Neuronal stem cell (in vitro differentiated cells): ENCODE data around the gene PDGFC.

Experiments
- DNase-seq: peaks from one replicate; pipeline ENCODE4 v3.0.0-alpha.2; 2013; ENCODE audit warnings: low spot score
- H2AFZ ChIP-seq: one replicate; pipeline ENCODE4 v1.6.1; 2013; ENCODE audit warnings: mild to moderate bottlenecking, low read length, inconsistent platforms
- H2AK5ac ChIP-seq: 2 replicates; pipeline ENCODE4 v1.6.1; 2013; ENCODE audit warnings: low read depth, mild to moderate bottlenecking, inconsistent platforms, low read length, moderate library complexity, mixed read lengths
- H2BK120ac ChIP-seq: 2 replicates; pipeline ENCODE4 v1.6.1; 2013; ENCODE audit warnings: low read depth, mild to moderate bottlenecking, inconsistent platforms, low read length, moderate library complexity, mixed read lengths
- H2BK12ac ChIP-seq: one replicate; pipeline ENCODE4 v1.6.1; 2013; ENCODE audit warnings: low read length, inconsistent platforms
- H2BK15ac ChIP-seq: 2 replicates; pipeline ENCODE4 v1.6.1; 2013; ENCODE audit warnings: mild to moderate bottlenecking, low read length, inconsistent platforms, mixed read lengths
- H2BK5ac ChIP-seq: one replicate; pipeline ENCODE4 v1.6.1; 2013; ENCODE audit warnings: inconsistent platforms, mild to moderate bottlenecking, low read length, moderate library complexity
- H3K14ac ChIP-seq: one replicate; pipeline ENCODE4 v1.6.1; 2013; ENCODE audit warnings: low read length, inconsistent platforms
- H3K18ac ChIP-seq: 2 replicates; pipeline ENCODE4 v1.6.1; 2013; ENCODE audit warnings: low read length, inconsistent platforms
- H3K23ac ChIP-seq: 2 replicates; pipeline ENCODE4 v1.6.1; 2013; ENCODE audit warnings: low read depth, mild to moderate bottlenecking, mixed read lengths, low read length, inconsistent platforms; ENCODE audit not compliant: poor library complexity
- H3K27ac ChIP-seq: replicated peaks from 3 replicates; pipeline ENCODE4 v1.5.1; 2013; ENCODE audit warnings: low read length, inconsistent platforms
- H3K27me3 ChIP-seq, 3 experiments: 2 replicates each; pipeline ENCODE4 v1.6.1; 2013; ENCODE audit warnings: low read length in 3 of 3, mild to moderate bottlenecking in 2 of 3, inconsistent platforms in 1 of 3, low read depth in 1 of 3, mixed read lengths in 1 of 3, moderate library complexity in 1 of 3; ENCODE audit not compliant: control insufficient read depth in 3 of 3, insufficient read depth in 3 of 3
- H3K36me3 ChIP-seq, 2 donors: replicated peaks in 1 of 2; 2 replicates each; pipeline ENCODE4 v1.6.1; 2013; ENCODE audit warnings: low read length in 2 of 2; ENCODE audit not compliant: control insufficient read depth in 2 of 2, insufficient read depth in 2 of 2
- H3K4ac ChIP-seq: 2 replicates; pipeline ENCODE4 v1.6.1; 2013; ENCODE audit warnings: inconsistent platforms, mild to moderate bottlenecking, low read length, moderate library complexity
- H3K4me1 ChIP-seq, 2 donors: 1 replicate in 1 of 2; 2 replicates in 1 of 2; pipeline ENCODE4 v1.6.1; 2013; ENCODE audit warnings: low read length in 2 of 2, low read depth in 1 of 2; ENCODE audit not compliant: control insufficient read depth in 2 of 2, insufficient read depth in 1 of 2
- H3K4me2 ChIP-seq: one replicate; pipeline ENCODE4 v1.6.1; 2013; ENCODE audit warnings: mild to moderate bottlenecking, low read length, inconsistent platforms; ENCODE audit not compliant: insufficient read depth, poor library complexity, severe bottlenecking
- H3K4me3 ChIP-seq, 2 donors: 2 replicates each; pipeline ENCODE4 v1.5.1; 2013; ENCODE audit warnings: low read length in 2 of 2, mild to moderate bottlenecking in 2 of 2, inconsistent platforms in 1 of 2, moderate library complexity in 1 of 2
- H3K79me1 ChIP-seq: one replicate; pipeline ENCODE4 v1.6.1; 2013; ENCODE audit warnings: low read depth, mild to moderate bottlenecking, inconsistent platforms, low read length, moderate library complexity
- H3K9ac ChIP-seq: one replicate; pipeline ENCODE4 v1.6.1; 2013; ENCODE audit warnings: mild to moderate bottlenecking, low read depth, low read length, inconsistent platforms; ENCODE audit not compliant: poor library complexity
- H3K9me3 ChIP-seq, 2 donors: replicated peaks in 1 of 2; 2 replicates each; pipeline versions ENCODE3 to v1.6.1; 2013; ENCODE audit warnings: low read length in 2 of 2, mild to moderate bottlenecking in 2 of 2, inconsistent platforms in 1 of 2, low read depth in 1 of 2, mixed read lengths in 1 of 2, moderate library complexity in 1 of 2; ENCODE audit not compliant: control insufficient read depth in 2 of 2, insufficient read depth in 1 of 2
- H4K8ac ChIP-seq: one replicate; pipeline ENCODE4 v1.6.1; 2013; ENCODE audit warnings: low read depth, mild to moderate bottlenecking, inconsistent platforms, low read length, moderate library complexity
- H4K91ac ChIP-seq: one replicate; pipeline ENCODE4 v1.6.1; 2013; ENCODE audit warnings: low read length, low read depth, mild to moderate bottlenecking, inconsistent platforms; ENCODE audit not compliant: poor library complexity
- WGBS, 2 donors: extraction: QIAGEN DNeasy Blood & Tissue Kit; methylation state at CpG; one replicate each; pipeline ENCODE4 v1.1.7; 2013; ENCODE audit warnings: missing lambda C conversion rate in 2 of 2, mixed read lengths in 1 of 2; ENCODE audit not compliant: insufficient read length in 2 of 2, insufficient replicate concordance in 1 of 2; ENCODE audit errors: extremely low coverage in 2 of 2; 5-methylcytosine and 5-hydroxymethylcytosine counted together

The PDGFC gene

DNA sequence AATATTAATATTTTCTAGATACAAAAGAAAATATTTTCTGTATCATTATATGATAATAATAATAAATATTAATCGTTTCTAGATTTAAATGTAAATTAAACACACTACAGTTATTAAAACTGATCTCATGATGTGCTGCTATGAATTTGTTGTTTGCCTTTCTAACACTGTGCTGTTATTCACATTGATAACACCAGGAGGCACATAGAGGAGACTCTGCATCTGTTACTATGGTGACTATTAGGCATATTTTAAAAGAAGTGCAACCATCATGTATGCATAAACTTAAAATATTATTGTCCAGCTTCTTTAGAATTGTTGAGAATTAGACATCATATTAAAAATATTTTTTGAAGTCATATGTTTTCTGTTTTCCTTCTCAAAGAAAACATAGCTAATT is 11.8 kb upstream of the PDGFC start:
- Histone ChIP-seq H3K27me3 (no peaks in the 10 kb centered on the region), H3K4me3 (no peak overlapping the region), H2BK15ac (no peak overlapping the region), H2BK12ac (no peak overlapping the region), H4K8ac (no peak overlapping the region), H3K18ac (no peak overlapping the region), H4K91ac (no peak overlapping the region), H3K4ac (no peak overlapping the region), H2AFZ (no peak overlapping the region), H3K36me3 (no peaks in the 10 kb centered on the region), H3K4me2 (no peak overlapping the region), H3K9me3 (peaks cover 1 to 3% of the 10 kb centered on the region in 2 donors), H2AK5ac (no peak overlapping the region), H2BK120ac (no peak overlapping the region), H3K14ac (no peak overlapping the region), H3K23ac (no peak overlapping the region), H3K4me1 (peaks cover 0 to 7% of the 10 kb centered on the region in 2 donors), H2BK5ac (no peak overlapping the region), H3K27ac (no peak overlapping the region), H3K79me1 (no peaks in the 10 kb centered on the region), H3K9ac (no peak overlapping the region)
- WGBS, 2 donors: no CpG with 5 or more reads among the region's 1 CpG
- DNase-seq: no peak

DNA sequence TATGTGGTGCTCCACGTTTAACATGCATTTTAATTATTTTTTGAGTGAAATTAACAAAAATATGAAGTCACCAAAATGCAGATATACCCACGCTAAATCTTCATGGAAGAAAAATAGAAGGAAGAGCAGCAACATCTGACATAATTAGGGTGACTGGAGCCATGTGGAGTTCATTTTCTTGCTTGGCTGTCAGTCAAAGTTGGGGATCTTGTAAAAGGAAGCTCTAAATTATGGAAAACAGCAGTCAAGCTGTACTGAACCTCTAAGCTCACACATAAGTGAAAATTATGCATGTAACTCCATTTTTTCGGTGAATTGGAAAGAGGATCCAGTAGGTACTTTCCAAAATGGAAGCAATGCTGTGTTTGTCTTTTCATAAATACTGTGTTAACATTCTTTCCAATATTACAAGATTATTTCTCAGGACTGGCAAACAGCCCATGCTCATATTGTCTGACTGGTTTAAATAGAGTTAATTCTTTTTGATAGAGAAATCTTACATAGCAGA is 9.7 kb upstream of the PDGFC start:
- Histone ChIP-seq H3K79me1 (no peaks in the 10 kb centered on the region), H2BK15ac (no peak overlapping the region), H3K14ac (no peak overlapping the region), H3K4ac (no peak overlapping the region), H3K27ac (no peak overlapping the region), H3K9me3 (peaks cover 0 to 1% of the 10 kb centered on the region in 2 donors), H2AFZ (peak overlapping the region; percentile 32), H4K91ac (no peak overlapping the region), H3K4me1 (peaks cover 0 to 22% of the 10 kb centered on the region in 2 donors), H3K18ac (no peak overlapping the region), H3K4me3 (no peak overlapping the region), H3K27me3 (no peaks in the 10 kb centered on the region), H3K9ac (no peak overlapping the region), H2BK12ac (no peak overlapping the region), H3K4me2 (no peak overlapping the region), H3K36me3 (no peaks in the 10 kb centered on the region), H3K23ac (no peak overlapping the region), H2BK120ac (no peak overlapping the region), H2AK5ac (no peak overlapping the region), H2BK5ac (no peak overlapping the region), H4K8ac (no peak overlapping the region)
- DNase-seq: no peak
- no CpG with 5 or more reads among the region's 3 CpGs for WGBS, 2 donors

DNA sequence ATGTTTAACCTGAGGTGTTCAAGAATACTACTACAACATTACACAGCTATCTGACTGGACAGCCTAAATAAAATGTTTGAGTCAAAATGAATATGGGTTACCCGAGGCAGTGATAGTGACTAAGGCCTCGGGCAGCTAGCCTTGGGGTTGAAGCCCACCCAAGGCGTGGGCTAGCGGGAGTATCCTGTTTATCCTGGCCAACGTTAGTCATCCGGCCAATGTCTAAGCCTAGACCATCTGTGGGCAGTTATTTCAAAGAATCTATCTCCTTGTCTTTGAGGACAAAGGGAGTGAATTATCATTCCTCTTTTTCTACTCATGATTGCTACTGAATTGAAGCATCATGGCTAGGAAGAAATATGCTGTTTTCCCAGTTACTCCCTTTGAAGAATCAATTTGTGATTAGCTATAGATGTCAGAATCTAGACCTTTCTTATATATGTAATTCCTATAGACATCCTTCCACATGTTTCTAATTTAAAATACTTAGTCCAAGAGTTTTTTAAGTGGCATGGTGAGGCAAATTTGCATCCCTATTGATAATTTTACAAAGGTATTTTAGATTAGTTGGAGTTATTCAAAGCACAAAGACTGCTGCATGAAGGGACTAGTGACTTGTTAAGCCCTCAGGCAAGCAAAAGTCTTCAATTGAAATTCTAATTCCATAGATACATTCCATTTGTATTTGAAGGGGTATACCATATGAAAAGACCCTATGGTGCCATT is 6.0 kb upstream of the PDGFC start:
- Histone ChIP-seq H3K9ac (no peak overlapping the region), H3K4ac (no peak overlapping the region), H2AFZ (peak overlapping the region; percentile 25), H2BK5ac (no peak overlapping the region), H3K4me3 (no peak overlapping the region), H3K27me3 (no peaks in the 10 kb centered on the region), H3K4me1 (peaks cover 0 to 37% of the 10 kb centered on the region in 2 donors), H2AK5ac (no peak overlapping the region), H3K9me3 (no peaks in the 10 kb centered on the region), H3K23ac (no peak overlapping the region), H4K91ac (no peak overlapping the region), H2BK15ac (no peak overlapping the region), H3K14ac (no peak overlapping the region), H2BK12ac (no peak overlapping the region), H3K4me2 (no peak overlapping the region), H2BK120ac (no peak overlapping the region), H4K8ac (no peak overlapping the region), H3K27ac (no peak overlapping the region), H3K18ac (no peak overlapping the region), H3K36me3 (no peaks in the 10 kb centered on the region), H3K79me1 (no peaks in the 10 kb centered on the region)
- WGBS, 2 donors: no CpG with 5 or more reads among the region's 6 CpGs
- no peak for DNase-seq

DNA sequence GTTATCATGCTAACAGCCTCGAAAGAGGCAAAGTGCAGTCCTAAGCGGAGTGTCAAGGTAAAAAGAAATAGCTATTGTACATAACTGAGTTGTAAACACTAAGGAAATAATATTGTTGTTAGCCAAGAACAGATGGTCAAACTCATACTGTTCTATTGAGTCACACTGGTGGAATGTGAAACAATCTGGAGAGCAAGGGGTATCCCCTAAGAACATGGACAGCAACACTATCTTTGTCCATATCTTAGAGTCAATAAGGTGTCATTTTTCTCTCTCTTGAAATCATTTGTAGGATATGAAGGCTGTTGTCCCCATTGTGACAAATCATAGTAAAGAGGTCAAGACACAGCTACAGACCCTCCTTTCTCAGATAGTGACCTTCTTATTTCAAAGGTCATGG is 4.5 kb upstream of the PDGFC start:
- H3K36me3 ChIP-seq: no peaks in the 10 kb centered on the region
- no peak overlapping the region for H3K4me2 ChIP-seq
- no peak overlapping the region for H3K4ac ChIP-seq
- no peak for DNase-seq
- H3K14ac ChIP-seq: no peak overlapping the region
- H2BK5ac ChIP-seq: no peak overlapping the region
- H2BK15ac ChIP-seq: no peak overlapping the region
- H2AK5ac ChIP-seq: no peak overlapping the region
- peaks cover 0 to 40% of the 10 kb centered on the region in 2 donors for H3K4me1 ChIP-seq
- H3K18ac ChIP-seq: no peak overlapping the region
- no peak overlapping the region for H2BK120ac ChIP-seq
- H2BK12ac ChIP-seq: no peak overlapping the region
- no peaks in the 10 kb centered on the region for H3K9me3 ChIP-seq
- H3K9ac ChIP-seq: no peak overlapping the region
- no peak overlapping the region for H2AFZ ChIP-seq
- H3K4me3 ChIP-seq: no peak overlapping the region
- H3K27me3 ChIP-seq: no peaks in the 10 kb centered on the region
- WGBS, 2 donors: no CpG with 5 or more reads among the region's 2 CpGs
- no peak overlapping the region for H3K23ac ChIP-seq
- H4K91ac ChIP-seq: no peak overlapping the region
- no peak overlapping the region for H3K27ac ChIP-seq
- H4K8ac ChIP-seq: no peak overlapping the region
- H3K79me1 ChIP-seq: no peaks in the 10 kb centered on the region
